NCI-H510A (cell line): ENCODE data around the gene GPSM1.

Experiments
- DNase-seq: peaks from one replicate; lab custom pipeline; 2025; lab: John Stamatoyannopoulos, UW

The GPSM1 gene

GRCh38 chr9:136377341-136378169 is 50.2 kb downstream of the GPSM1 start:
- DNase-seq = no peak

GRCh38 chr9:136378170-136379002 is 51.0 kb downstream of the GPSM1 start:
- DNase-seq = no peak

DNA sequence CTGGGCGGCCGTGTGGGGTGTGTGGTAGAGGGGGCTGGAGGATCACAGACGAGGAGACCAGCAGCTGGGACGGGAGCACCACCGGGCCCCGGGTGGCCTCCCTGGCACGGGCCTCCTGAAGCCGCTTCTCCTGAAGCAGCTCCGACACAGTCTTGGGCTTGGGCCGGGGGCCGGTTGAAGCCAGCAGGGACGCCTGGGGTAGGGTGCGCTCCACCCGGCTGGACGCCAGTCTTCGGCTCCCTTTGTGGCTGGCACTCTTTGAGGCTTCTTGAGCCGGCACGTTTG is 51.6 kb downstream of the GPSM1 start:
- DNase-seq = no peak

DNA sequence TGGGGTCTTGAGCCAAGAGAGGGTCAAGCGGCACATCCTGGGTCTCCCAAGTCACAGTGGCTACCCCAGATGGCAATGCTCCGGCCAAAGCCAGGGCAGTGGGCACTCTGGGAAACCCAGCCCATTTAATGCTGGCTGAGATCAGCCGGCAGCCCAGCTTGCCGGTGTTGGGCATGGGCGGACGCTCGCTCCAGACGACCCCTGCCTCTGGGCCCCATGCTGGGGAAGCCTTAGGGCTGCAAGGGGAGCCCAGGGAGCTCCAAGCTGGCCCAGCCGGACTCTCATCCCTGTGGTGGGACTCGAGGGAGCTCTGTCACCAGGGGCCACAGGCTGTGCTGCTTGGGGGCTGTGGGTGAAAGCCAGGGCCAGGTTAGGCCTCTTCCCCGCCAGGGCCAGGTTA is 52.1 kb downstream of the GPSM1 start:
- no peak for DNase-seq

- DNase-seq = no peak
Observed at GRCh38 chr9:136379891-136380290, 52.6 kb downstream of the GPSM1 start.

GRCh38 chr9:136380381-136380780 is 53.0 kb downstream of the GPSM1 start:
- no peak for DNase-seq

- no peak for DNase-seq
Observed at GRCh38 chr9:136381311-136381710, 54.0 kb downstream of the GPSM1 start.

DNA sequence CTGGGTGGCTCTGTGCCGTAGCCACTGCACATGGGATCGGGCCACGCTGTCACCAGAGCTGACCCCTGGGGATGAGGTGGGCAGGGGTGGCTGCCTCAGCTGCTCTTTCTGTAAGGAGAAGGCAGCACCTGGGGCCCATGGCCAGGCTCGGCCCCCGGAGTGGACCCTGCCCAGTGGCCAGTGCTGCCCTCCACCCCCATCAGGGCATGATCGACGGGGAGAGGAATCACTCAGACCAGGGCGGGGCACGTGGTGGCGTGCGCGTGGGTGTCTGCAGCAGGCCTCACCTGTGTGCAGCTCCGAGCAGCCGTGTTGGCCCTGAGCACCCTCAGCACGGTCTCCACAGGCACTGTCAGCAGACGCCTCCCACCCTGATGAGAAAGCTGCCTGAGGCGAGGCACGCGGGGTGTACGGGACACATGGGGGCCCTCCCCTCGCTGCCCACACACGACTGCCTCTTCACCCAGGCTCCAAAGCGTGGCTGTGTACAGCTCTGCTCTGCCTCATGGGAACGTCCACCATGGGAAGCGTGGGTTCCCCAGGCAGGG is 54.7 kb downstream of the GPSM1 start:
- DNase-seq = no peak

DNA sequence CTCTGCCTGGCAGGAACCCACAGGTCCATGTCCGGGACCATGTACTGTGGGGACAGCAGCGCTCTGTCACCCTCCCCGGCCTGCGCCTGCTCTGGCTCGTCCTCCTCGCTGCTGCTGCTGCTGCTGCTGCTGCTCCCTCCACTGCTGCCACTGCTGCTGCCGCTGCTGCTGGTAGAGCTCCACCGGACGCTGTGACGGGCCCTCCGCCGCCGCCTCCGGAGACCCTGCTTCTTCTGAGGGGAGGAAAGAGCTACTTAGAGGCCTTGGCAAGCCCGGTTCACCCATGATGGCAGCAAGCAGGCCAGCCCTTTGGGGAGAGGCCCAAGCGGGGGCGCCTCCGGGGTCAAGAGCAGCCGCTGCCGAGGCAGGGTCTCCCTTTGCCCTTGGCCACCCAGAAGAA is 56.1 kb downstream of the GPSM1 start:
- no peak for DNase-seq

- no peak for DNase-seq
Observed at GRCh38 chr9:136385015-136385414, 57.7 kb downstream of the GPSM1 start.

DNA sequence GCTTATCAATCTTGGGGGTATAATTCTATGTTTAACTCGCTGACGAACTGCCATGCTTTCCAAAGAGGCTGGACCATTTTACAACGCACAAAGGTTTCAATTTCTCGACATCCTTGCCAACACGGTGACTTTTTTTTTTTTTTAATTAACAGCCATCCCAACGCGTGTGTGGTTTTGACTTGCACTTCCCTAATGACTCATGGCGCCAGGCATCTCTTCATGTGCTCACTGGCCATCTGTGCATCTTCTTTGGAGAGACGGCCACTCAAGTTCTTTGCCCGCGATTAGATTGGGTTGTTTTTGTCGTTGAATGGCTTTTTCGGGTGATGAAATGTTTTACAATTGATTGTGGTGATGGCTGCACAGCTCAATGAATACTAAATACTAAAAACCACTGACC is 58.7 kb downstream of the GPSM1 start:
- DNase-seq = no peak

DNA sequence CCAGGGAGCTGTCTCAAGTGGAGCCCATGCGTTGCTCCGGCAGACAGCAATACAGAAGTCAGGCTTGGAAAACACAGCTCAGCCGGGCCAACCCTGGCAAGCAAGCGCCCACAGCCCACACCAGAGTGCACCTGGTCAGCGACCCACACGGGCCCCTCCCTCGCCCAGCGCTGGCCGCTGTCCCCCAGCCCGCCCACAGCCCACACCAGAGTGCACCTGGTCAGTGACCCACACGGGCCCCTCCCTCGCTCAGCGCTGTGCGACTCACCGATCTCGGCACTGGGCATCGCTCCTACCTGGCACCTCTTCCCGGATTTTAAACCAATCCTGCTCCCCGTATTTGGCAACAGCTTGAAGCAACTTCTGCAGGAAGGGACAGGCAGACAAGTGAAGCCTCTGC is 59.9 kb downstream of the GPSM1 start:
- DNase-seq = no peak

- no peak for DNase-seq
Observed at GRCh38 chr9:136389396-136389795, 62.1 kb downstream of the GPSM1 start.

GRCh38 chr9:136391737-136392537 is 64.6 kb downstream of the GPSM1 start:
- no peak for DNase-seq

- no peak for DNase-seq
Observed at GRCh38 chr9:136392538-136393449, 65.5 kb downstream of the GPSM1 start.

GRCh38 chr9:136393531-136393930 is 66.2 kb downstream of the GPSM1 start:
- no peak for DNase-seq

- no peak for DNase-seq
Observed at GRCh38 chr9:136394312-136395019, 67.1 kb downstream of the GPSM1 start.

- no peak for DNase-seq
Observed at GRCh38 chr9:136395020-136395340, 67.6 kb downstream of the GPSM1 start.

GRCh38 chr9:136395345-136396218 is 68.2 kb downstream of the GPSM1 start:
- no peak for DNase-seq

DNA sequence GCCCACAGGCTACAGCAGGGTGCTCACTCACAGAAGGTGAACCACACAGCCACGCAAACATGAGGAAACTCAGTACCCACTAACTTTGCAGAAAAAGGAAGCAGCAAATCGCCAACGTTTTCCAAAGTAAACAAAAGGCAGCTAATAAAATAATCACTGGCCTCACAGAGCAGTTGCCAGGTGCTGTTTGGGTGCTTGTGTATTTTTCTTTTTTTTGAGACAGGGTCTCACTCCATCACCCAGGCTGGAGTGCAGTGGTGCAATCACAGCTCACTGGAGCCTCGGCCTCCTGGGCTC is 68.8 kb downstream of the GPSM1 start:
- DNase-seq = no peak
